Lower lobe of right lung (tissue), 2 donors: ENCODE data around the gene NPY5R. TPM values are rescaled to one million over a fixed set of nuclear protein-coding genes. Genes with fewer than 3 reads are reported as not detected.

Experiments used
- ATAC-seq, 2 donors: fragments of 200-7000 bp; cut with Tn5 transposase; one replicate each; pipeline ENCODE4 v1.9.1; 2020 to 2022; ENCODE audit warnings: mild to moderate bottlenecking in 2 of 2, moderate library complexity in 2 of 2
- DNase-seq: peaks from one replicate; pipeline ENCODE4 v3.0.0-alpha.2; 2020
- H3K27ac ChIP-seq: fragments of 200-600 bp; one replicate; pipeline ENCODE4 v1.8.0; 2022
- H3K27me3 ChIP-seq: fragments of 200-600 bp; one replicate; pipeline ENCODE4 v1.8.0; 2022; ENCODE audit warnings: low read depth
- H3K36me3 ChIP-seq: fragments of 200-600 bp; one replicate; pipeline ENCODE4 v1.8.0; 2022; ENCODE audit warnings: mild to moderate bottlenecking
- H3K4me1 ChIP-seq: fragments of 200-600 bp; one replicate; pipeline ENCODE4 v1.8.0; 2022
- H3K4me3 ChIP-seq: fragments of 200-600 bp; one replicate; pipeline ENCODE4 v1.8.0; 2022; ENCODE audit warnings: mild to moderate bottlenecking
- H3K9me3 ChIP-seq: fragments of 200-600 bp; one replicate; pipeline ENCODE4 v1.8.0; 2022
- intact Hi-C: fragments of 100-400 bp; cut with DNase I; formaldehyde crosslinking; loops from one replicate; pipeline ENCODE4 v1.11.0; 2022
- total RNA-seq: library from RNA; stranded (reverse); fragmentation: NEBNext Ultra II Directional; extraction: Animal tissue kit (Norgen Biotek cat#: 25700); gene quantifications from one replicate; pipeline ENCODE4 v1.2.1, GENCODE V29; 2021
- TF ChIP-seq, protein P1 (sequence below): fragments of 200-600 bp; IDR thresholded peaks from one replicate; pipeline ENCODE4 v1.8.0; 2022; ENCODE audit warnings: antibody characterized with exemption, mild to moderate bottlenecking
- donor health status: DM: no; HTN: yes; CAD: no; lungs with severe emphysema.

NPY5R gene
- total RNA-seq, 1 donor from 2014 or later, result not detected

DNA sequence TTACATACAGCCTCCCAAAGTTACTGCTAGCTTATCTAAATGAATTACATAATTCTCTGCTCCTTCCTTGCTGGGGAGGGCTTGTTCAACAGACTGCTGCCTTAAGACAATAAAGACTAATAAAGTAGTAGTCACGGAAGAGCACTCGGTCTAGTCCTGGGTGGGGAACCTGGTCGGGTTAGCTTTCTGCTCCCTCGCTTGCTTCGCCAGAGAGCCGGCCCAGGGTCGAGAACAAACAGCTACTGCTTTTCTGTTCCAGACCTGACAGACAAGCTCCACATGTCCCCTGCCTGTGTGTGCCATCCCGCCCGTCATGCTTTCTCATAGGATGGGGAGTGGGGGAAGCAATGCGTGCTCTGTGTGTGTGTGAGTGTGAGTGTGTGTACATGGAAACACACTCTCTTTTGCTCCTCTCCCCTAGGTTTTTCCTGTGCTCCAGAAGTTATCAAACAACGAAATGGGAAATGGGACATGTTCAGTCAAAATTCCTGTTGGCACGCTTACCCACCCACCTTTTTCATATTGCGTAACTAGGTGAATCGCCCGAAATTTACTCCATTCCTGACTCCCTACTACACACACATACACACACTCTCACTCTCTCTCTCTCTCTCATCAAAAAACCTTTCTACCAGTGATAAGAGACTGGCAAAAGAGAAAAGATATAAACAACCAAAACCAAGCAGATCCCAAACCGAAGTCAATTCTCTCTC, 12.6 kb upstream of the NPY5R start:
- no peaks in the 10 kb centered on the region for H3K36me3 ChIP-seq
- TF ChIP-seq, protein P1, sequence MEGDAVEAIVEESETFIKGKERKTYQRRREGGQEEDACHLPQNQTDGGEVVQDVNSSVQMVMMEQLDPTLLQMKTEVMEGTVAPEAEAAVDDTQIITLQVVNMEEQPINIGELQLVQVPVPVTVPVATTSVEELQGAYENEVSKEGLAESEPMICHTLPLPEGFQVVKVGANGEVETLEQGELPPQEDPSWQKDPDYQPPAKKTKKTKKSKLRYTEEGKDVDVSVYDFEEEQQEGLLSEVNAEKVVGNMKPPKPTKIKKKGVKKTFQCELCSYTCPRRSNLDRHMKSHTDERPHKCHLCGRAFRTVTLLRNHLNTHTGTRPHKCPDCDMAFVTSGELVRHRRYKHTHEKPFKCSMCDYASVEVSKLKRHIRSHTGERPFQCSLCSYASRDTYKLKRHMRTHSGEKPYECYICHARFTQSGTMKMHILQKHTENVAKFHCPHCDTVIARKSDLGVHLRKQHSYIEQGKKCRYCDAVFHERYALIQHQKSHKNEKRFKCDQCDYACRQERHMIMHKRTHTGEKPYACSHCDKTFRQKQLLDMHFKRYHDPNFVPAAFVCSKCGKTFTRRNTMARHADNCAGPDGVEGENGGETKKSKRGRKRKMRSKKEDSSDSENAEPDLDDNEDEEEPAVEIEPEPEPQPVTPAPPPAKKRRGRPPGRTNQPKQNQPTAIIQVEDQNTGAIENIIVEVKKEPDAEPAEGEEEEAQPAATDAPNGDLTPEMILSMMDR, result no peak
- ATAC-seq, result peak in 1 of 2 donors; percentile 15
- no peak overlapping the region for H3K27ac ChIP-seq
- no peak for DNase-seq
- intact Hi-C loops, result loop anchor here (5.0 kb wide), 1 partner anchor 834 kb away; no protein-coding TSS in a partner anchor
- H3K9me3 ChIP-seq, result no peaks in the 10 kb centered on the region
- H3K4me3 ChIP-seq, result peak overlapping the region; percentile 63
- H3K4me1 ChIP-seq, result peaks cover 11% of the 10 kb centered on the region
- peaks cover 24% of the 10 kb centered on the region for H3K27me3 ChIP-seq

DNA sequence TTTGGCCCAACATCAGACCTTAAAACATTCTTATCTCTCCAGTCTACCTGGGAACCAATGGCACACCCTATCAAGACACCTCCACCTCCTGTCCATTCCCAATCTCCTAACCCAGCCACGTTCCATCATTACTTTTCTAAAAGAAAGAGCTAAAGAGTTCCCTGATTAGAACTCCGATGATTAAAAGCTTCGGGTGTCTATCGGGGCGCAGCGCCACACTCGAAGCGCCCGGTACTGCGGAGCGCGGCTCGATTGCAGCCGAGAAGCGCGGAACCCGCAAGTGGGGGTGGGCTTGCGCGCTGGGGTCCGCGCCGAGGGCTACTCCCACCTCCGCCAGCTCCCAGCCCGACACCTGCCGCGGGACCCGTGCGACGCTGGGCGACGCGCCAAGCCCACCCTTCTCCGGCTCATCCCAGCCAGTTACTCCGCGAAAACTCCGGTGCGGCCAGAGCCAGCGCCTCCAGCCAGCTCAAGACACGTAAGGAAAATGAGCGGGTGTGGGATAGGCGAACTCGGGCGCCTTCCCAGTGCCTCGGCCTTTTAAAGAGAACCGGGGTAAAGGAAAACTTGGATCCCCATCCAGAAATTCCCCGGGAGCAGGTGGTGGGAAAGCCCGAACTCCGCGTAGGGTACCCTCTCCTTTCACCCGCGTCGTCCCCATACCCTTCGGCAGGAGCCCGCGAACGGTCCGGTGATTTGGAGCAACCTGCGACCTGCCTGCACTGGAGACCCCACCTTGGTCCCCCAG, 11.9 kb upstream of the NPY5R start:
- no peak overlapping the region for H3K27ac ChIP-seq
- no peaks in the 10 kb centered on the region for H3K36me3 ChIP-seq
- DNase-seq (peak; percentile 46), ATAC-seq (peak; percentile 71 to 77)
- peak overlapping the region; percentile 63 for H3K4me3 ChIP-seq
- intact Hi-C loops, result loop anchor here (5.0 kb wide), 1 partner anchor 835 kb away; no protein-coding TSS in a partner anchor
- no peaks in the 10 kb centered on the region for H3K9me3 ChIP-seq
- peaks cover 24% of the 10 kb centered on the region for H3K27me3 ChIP-seq
- TF ChIP-seq, protein P1, result no peak
- H3K4me1 ChIP-seq, result peaks cover 11% of the 10 kb centered on the region

DNA sequence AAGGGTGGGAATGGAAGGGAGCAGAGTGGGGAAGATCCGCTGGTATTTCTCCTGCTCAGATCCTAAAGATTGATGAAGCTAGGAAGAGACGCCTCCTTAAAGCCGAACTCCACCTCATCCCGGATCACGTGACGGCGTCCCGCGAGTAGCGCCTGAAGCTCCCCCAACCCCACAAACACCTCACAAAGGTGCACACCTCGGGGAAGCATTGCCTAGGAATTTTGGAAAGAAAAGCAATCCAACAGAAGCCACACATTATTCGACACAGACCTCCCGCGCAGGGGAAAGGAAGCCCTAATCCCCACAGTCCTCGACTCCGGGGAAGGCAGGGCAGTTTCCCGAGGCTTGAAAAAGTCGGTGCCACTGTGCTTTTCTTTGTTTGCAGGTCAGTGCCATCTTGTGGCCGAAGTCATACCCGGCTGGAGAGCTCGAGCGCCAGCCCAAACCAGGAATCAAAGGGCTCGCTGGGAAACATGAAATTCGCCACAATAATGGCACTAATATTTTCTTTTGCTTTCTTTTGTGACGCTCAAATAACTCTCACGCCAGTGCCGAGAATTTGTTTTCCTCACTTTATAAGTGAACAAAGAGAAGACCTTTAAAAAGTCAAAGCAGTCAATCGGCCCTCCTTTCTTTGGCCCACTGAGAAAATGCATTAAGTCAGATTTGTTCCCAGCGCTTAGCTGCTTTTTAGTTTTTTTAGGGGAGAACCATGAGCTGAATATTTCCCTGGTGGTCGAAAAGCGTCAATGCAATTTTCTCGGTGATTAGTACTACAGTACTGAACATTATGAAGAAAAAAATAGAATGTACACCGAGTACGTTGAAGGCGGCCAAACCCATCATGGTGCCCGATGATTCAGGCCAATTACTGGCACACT, 10.9 kb upstream of the NPY5R start, which contains the start of gene NPY1R:
TSS of gene NPY1R (minus strand) at position 71 of the 881 bp plus-strand sequence. CDS start 6,042 bp downstream, outside the sequence.
- intact Hi-C loops, result loop anchor here (5.0 kb wide), 1 partner anchor 835 kb away; no protein-coding TSS in a partner anchor
- peak; percentile 92 to 95 for ATAC-seq
- Histone ChIP-seq H3K4me3 (peak within 1 kb of the TSS; percentile 63), H3K9me3 (no peaks in the 10 kb centered on the region), H3K27me3 (peaks cover 24% of the 10 kb centered on the region), H3K27ac (no peak within 1 kb of the TSS), H3K4me1 (peaks cover 11% of the 10 kb centered on the region), H3K36me3 (no peaks in the 10 kb centered on the region)
- peak; percentile 67 for DNase-seq
- TF ChIP-seq, protein P1, result peak; percentile 74

DNA sequence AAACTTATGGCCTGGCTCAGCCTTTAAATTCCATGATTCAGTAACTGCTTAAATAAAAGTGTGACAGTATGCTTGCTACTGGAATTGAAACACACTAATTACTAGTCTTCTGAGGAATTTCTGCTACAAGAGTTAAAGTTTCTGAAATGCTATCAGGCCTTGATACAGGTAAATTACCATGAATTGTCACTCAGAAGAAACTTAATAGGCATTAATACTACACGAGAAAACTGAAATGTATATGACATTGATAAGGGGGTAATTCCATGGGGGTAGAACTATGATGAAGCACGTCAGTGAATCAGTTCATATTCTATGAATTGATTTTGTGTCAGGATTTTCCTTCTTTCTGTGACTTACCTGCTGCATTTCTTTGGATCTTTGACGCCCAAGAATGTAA, 8.3 kb upstream of the NPY5R start:
- Histone ChIP-seq H3K27me3 (peaks cover 22% of the 10 kb centered on the region), H3K27ac (no peak overlapping the region), H3K9me3 (no peaks in the 10 kb centered on the region), H3K36me3 (no peaks in the 10 kb centered on the region), H3K4me1 (peaks cover 11% of the 10 kb centered on the region), H3K4me3 (no peak overlapping the region)
- intact Hi-C loops, result no loop called here
- ATAC-seq (no peak), DNase-seq (no peak)
- TF ChIP-seq, protein P1, result no peak
